ENCODE measurements around the gene TMEM238L. TPM values are rescaled to one million over a fixed set of nuclear protein-coding genes. Genes with fewer than 3 reads are reported as not detected.

Gene TMEM238L
- total and polyA plus RNA-seq, 2 experiments from 2014 or later, result not detected

- TF ChIP-seq ZNF462 (CRISPR knock-in tag; IDR thresholded peaks at IDR 0.05) (no peak), ZNF114 (CRISPR knock-in tag; IDR thresholded peaks at IDR 0.05) (no peak), STAT1 (IDR thresholded peaks at IDR 0.05; ENCODE audit: unreplicated experiment) (no peak), EZH2phosphoT487 (IDR thresholded peaks at IDR 0.05; ENCODE audit: unreplicated experiment) (no peak)
Measured at GRCh38 chr17:10785295-10785694, 18.6 kb downstream of the TMEM238L start (continued).

GRCh38 chr17:10779609-10780008, 24.3 kb downstream of the TMEM238L start:
- Histone ChIP-seq H3F3A (replicated peaks; ENCODE audit: low read depth) (no peaks in the 10 kb centered on the region), H3K79me2 (replicated peaks; ENCODE audit: insufficient read depth) (no peaks in the 10 kb centered on the region), H4K20me1 (replicated peaks; ENCODE audit: insufficient read depth) (no peaks in the 10 kb centered on the region), H3K4me2 (no peak overlapping the region), H3K27me3 (ENCODE audit: insufficient read depth) (no peaks in the 10 kb centered on the region), H3K27ac (ENCODE audit: low read depth) (no peak overlapping the region), H2AFZ (no peak overlapping the region), H3K9me2 (ENCODE audit: insufficient read depth) (no peaks in the 10 kb centered on the region), H3K36me3 (ENCODE audit: insufficient read depth) (no peaks in the 10 kb centered on the region), H3K4me1 (ENCODE audit: insufficient read depth) (peaks cover 12% of the 10 kb centered on the region), H3K4me3 (no peak overlapping the region)
- H3K9me3 Mint-ChIP-seq, result peaks cover 7% of the 10 kb centered on the region; the same call in 2 of the 3 replicates
- ATAC-seq (no peak), DNase-seq (ENCODE audit: low spot score) (no peak)
- no peak overlapping the region for H3K27ac Mint-ChIP-seq
- peaks cover 7% of the 10 kb centered on the region for H3K27me3 Mint-ChIP-seq (ENCODE audit: insufficient read depth, low read depth, poor library complexity)
- peaks cover 7% of the 10 kb centered on the region for H3K36me3 Mint-ChIP-seq (ENCODE audit: low read depth)
- H3K4me3 Mint-ChIP-seq, result no peak overlapping the region
- TF ChIP-seq CTCF (conservative IDR thresholded peaks at IDR 0.05; ENCODE audit: low read depth in 2 of 2) (no peak), JUNB (IDR thresholded peaks at IDR 0.05; ENCODE audit: unreplicated experiment) (no peak)
- H3K4me1 Mint-ChIP-seq, result peaks cover 13% of the 10 kb centered on the region

Data from GM23338 (cell line).